SK-N-MC (cell line): ENCODE measurements around the gene MUSK.

Experiments
- EZH2 ChIP-seq: fragments of 200-600 bp; sonication (generic); IDR thresholded peaks from one replicate; pipeline ENCODE4 v1.6.1; 2017; ENCODE audit warnings: antibody characterized with exemption
- POLR2AphosphoS5 ChIP-seq: IDR thresholded peaks from 2 replicates; pipeline ENCODE4 v1.6.1; 2012; ENCODE audit warnings: mild to moderate bottlenecking, low read depth, low read length, borderline replicate concordance

DNA sequence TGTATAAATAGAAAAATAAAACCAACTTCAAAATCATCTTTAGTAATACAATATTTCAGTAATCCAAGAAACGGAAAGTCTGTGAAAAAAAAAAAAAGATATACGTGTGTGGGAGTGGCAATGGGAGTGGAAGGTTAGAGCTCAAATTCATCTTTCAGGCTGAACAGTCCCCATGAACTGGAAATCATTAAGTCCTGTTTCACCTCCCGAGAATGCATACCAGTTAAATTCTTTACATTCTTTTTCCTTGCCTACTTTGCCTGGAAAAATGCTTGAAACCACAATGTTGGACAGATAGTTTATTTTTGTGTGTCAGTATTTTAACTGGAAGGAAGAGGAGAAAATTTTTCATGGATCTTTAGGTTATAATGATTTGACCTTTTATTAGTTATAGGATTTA, 166.8 kb downstream of the MUSK start:
- TF ChIP-seq EZH2 (no peak), POLR2AphosphoS5 (no peak)
